ENCODE results near the gene MKS1.

The MKS1 gene

GRCh38 chr17:58244963-58245362 lies 25.9 kb upstream of the MKS1 start:
- no peak for DNase-seq (ENCODE audit: low read depth)

- no peak for DNase-seq (ENCODE audit: low read depth)
Measured at GRCh38 chr17:58242171-58242784, 23.2 kb upstream of the MKS1 start.

- no peak for DNase-seq (ENCODE audit: low read depth)
Measured at GRCh38 chr17:58239987-58240386, 20.9 kb upstream of the MKS1 start.

- no peak for DNase-seq (ENCODE audit: low read depth)
Measured at GRCh38 chr17:58238147-58238634, 19.1 kb upstream of the MKS1 start, which contains the start of gene LPO. Gene LPO (plus strand): TSS chr17:58238584. CDS start chr17:58242980, 4,396 bp downstream.

GRCh38 chr17:58236394-58236793 lies 17.3 kb upstream of the MKS1 start:
- no peak for DNase-seq (ENCODE audit: low read depth)

GRCh38 chr17:58235821-58236220 lies 16.8 kb upstream of the MKS1 start:
- DNase-seq (ENCODE audit: low read depth) = no peak

GRCh38 chr17:58234512-58234911 lies 15.5 kb upstream of the MKS1 start:
- DNase-seq (ENCODE audit: low read depth) = no peak

- no peak for DNase-seq (ENCODE audit: low read depth)
Measured at GRCh38 chr17:58233543-58233942, 14.5 kb upstream of the MKS1 start.

GRCh38 chr17:58232707-58233156 lies 13.7 kb upstream of the MKS1 start:
- DNase-seq (ENCODE audit: low read depth) = no peak

GRCh38 chr17:58231641-58232040 lies 12.6 kb upstream of the MKS1 start:
- DNase-seq (ENCODE audit: low read depth) = no peak

GRCh38 chr17:58229881-58230280 lies 10.8 kb upstream of the MKS1 start:
- no peak for DNase-seq (ENCODE audit: low read depth)

GRCh38 chr17:58229384-58229783 lies 10.3 kb upstream of the MKS1 start:
- no peak for DNase-seq (ENCODE audit: low read depth)

- DNase-seq (ENCODE audit: low read depth) = no peak
Measured at GRCh38 chr17:58228679-58229078, 9.6 kb upstream of the MKS1 start.

- no peak for DNase-seq (ENCODE audit: low read depth)
Measured at GRCh38 chr17:58227733-58228132, 8.7 kb upstream of the MKS1 start.

- DNase-seq (ENCODE audit: low read depth) = no peak
Measured at GRCh38 chr17:58224315-58224714, 5.3 kb upstream of the MKS1 start.

GRCh38 chr17:58219789-58220183 lies 731 bp upstream of the MKS1 start:
- no peak for DNase-seq (ENCODE audit: low read depth)

- no peak for DNase-seq (ENCODE audit: low read depth)
Measured at GRCh38 chr17:58217766-58218165, 1.3 kb downstream of the MKS1 start.

- DNase-seq (ENCODE audit: low read depth) = no peak
Measured at GRCh38 chr17:58215685-58216084, 3.4 kb downstream of the MKS1 start.

GRCh38 chr17:58210922-58211321 lies 8.1 kb downstream of the MKS1 start:
- no peak for DNase-seq (ENCODE audit: low read depth)

GRCh38 chr17:58208344-58208743 lies 10.7 kb downstream of the MKS1 start:
- no peak for DNase-seq (ENCODE audit: low read depth)

- no peak for DNase-seq (ENCODE audit: low read depth)
Measured at GRCh38 chr17:58207451-58207850, 11.6 kb downstream of the MKS1 start.

- no peak for DNase-seq (ENCODE audit: low read depth)
Measured at GRCh38 chr17:58205936-58206335, 13.1 kb downstream of the MKS1 start.

- DNase-seq (ENCODE audit: low read depth) = no peak
Measured at GRCh38 chr17:58204796-58205195, 14.3 kb downstream of the MKS1 start.

- no peak for DNase-seq (ENCODE audit: low read depth)
Measured at GRCh38 chr17:58202859-58203258, 16.2 kb downstream of the MKS1 start.
